Stimulated activated CD4-positive, alpha-beta T cell treated with anti-CD3 and anti-CD28 coated beads, Interleukin-4, amount 100 ng/mL, for 24 hours (primary cell): Measurements from ENCODE around the gene RABGAP1L.
"Not testable (repeated sequence)": the region's sequence is repeated elsewhere in the genome, so short reads cannot be mapped to it uniquely, and the experiment has no call there.

Experiments used
- DNase-seq: peaks from one replicate; pipeline ENCODE4 v3.0.0-alpha.2; 2020

RABGAP1L gene

DNA sequence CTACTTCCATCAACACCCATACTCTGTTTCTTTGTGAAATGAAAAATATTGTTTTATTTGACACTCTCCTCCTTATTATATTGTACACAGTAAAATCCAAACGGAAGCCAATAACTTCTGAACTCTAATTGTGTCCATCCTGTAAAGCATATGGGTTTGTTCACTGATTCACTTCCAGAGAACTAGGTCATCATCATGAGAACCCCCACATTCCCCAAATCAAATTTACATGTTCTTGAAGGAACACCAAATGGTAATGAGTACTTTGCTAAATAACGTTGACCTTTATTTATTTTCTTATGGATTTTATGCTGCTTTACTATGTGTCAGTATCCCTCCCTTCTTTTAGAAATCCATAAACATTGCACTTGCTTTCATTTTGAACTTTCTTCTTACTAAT, 627.0 kb downstream of the RABGAP1L start:
- DNase-seq, result no peak

DNA sequence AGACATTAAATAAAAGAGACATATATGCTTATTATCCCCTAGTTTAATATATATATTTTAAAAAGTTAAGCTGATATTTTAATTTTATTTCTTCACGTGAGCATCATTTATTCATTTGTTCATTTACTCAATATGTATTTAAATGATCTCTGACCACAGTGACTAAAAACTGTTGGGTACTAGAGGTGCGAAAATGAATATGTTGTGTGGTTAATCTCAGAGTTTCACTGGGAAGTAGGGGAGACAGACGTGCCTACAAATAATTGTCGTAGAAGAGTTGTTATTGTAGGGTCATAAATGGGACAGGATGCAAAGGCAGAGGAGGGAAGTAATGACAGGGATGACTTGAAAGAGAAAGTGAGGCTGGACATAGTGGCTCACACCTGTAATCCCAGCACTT, 627.4 kb downstream of the RABGAP1L start:
- no peak for DNase-seq

DNA sequence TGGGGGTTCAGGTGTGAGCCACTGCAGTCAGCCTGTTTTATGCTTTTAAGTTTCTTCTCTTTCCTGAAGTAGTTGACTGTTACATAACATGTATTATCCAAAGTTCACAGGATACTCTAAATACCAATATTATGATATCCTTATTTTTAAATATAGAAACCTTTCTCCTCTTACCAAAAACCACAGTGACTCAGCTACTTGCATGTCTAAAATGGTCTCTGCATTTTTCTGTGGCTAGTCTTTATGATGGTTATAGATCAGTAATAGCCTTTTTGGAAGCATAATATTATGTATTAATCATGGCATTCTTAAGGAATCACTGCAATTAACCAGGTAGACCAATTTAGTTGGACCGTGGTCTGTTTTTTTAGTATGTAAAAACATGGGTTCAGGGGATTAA, 629.7 kb downstream of the RABGAP1L start:
- DNase-seq, result no peak

DNA sequence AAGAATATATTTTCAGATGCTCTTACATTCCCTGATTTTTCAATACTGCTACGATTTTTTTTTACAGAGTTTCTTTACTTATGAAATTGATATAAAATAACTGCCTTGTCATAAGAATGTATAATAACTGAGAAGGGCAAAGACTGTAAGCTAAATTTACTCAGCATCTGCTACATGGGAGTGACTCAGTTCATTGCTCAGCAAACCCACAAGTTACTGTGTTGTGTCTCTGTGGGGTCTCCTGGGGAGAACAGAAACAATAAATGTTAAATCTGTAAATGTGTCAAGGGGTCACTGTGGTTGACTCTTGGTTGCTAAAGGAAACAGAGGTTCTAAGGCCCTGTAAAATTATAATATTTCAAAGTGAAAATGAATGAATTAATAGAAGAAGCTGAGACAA, 630.1 kb downstream of the RABGAP1L start:
- DNase-seq, result no peak

DNA sequence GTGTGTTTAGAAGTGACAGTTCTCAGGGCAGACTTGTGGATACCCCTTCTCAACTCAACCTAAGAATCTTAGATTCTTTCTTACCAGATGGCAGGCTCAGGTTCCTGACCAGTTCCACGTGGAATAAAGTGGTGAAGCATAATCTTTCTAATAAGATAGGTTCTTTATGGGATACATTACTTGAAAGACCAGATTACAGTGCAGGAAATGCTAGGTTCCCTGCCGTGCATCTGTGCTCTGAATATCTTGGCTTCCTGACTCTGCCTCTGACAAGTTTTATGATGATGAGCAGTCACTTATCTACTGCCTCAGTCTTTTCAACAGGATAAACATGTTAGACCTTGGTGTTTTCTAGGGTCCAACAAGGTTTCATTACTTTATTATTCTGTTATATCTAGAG, 632.5 kb downstream of the RABGAP1L start:
- no peak for DNase-seq

DNA sequence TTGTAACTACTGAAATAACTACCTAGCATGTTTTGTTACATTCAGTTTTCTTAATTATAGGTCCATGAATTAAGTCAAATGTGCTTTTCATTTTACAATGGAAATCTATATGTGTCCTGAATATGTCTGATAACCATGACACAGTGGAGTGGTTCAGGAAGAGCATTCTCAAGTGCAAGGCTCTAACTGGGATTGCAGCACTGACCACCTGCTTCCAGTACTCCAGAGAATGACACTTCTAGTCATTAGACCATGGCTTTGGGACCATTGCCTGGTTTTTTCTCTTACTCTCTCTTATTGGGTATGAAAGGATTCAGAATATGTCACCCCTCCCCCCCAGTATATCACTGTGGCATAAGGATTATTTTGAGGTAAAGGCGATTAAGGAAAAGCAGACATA, 635.5 kb downstream of the RABGAP1L start:
- no peak for DNase-seq

DNA sequence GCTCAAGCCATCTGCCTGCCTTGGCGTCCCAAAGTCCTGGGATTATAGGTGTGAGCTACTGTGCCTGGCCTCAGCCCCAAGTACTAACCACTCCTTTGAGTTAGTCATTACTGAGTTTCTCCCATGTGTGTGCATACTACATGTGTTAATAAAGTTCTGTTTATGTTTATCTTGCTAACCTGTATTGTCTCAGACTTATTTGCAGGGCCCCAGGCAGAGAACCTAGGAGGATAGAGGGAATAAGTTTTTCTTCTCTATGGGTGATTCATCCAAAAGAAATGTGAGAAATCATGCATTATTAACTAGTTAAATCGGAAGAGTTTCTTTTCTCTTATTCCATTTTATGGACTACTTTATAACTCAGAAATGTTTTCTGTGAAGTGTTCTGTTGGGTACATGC, 636.5 kb downstream of the RABGAP1L start:
- no peak for DNase-seq

DNA sequence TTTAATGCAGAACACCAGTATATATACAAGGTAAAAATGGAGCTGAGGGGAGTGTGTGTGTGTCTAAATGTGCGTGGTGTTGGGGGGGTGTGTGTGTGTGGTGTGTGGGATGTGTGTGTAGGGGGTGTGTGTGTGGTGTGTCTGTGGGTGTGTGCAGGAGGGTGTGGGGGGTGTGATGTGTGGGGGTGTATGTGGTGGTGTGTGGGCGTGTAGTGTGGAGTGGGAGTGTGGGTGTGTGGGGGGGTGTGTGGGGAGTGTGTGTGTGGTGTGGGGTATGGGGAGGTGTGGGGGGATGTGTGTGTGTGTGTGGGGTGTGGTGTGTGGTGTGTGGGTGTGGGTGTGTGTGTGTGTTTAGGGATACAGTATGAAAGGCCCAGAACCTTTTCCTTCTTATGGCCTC, 638.1 kb downstream of the RABGAP1L start:
- DNase-seq, result peak; percentile 3

DNA sequence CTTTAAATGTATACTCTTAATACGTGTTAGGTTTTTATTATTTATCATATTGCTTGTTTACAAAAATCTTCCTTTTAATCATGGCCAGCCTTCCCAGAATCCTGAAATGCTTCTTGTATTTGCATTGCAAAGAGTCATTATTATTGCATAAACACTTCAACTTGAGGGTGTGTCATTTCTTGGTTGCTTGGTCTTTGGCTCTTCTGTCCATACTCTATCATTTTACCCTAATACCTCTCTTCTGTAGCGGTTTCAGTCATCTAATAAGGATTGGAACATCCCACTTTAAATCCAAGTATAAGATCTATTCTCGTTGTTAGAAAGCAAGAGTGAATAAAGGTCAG, 639.8 kb downstream of the RABGAP1L start:
- DNase-seq, result no peak

DNA sequence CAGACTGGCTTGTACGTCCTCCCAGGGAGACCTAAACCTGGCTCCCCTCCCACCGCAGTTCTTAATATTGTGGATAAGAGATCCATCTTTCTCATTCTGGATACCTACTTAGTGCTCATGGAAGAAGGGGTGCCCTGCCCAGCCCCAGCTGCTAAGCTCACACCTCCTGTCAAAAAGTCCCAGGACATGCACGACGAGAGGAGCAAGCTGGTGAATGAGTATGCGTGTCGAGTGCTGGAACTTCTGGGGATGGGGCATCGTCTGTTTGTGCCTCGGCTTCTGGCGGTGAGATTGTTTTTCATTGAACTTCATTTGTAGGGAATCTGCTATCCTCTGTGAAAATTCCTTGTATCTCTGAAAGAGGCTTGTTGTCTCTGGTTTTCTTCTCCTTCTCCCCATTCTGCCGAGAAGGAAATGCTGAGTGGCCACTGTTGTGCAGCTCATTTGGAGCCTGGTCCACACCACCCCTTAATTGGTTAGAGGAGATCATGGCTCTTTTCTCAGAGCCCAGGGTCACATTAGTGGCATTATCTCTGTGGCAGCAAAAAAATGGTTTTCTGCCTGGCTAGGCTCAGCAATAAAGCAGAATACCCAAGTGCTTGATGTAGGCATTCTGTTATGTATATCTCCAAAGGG, 641.0 kb downstream of the RABGAP1L start:
- DNase-seq, result peak; percentile 7

DNA sequence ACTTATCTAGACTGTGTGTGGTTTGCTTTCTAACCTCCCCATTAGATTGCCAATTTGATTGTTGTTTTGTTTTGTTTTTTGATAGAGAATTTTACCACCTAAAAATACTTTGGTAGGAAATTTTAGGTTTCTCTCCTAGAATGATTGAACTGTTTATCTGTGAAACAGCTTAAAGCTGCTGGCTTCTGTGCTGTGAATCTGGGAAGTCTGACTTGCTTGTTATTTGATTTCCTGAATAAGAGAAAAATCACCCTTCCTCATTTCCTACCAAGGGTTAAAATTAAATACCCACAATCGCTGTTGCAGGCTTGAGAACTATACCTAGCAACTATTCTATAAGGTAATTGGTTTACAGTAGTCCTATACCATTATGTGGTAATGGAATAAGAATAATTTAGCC, 641.6 kb downstream of the RABGAP1L start:
- DNase-seq, result no peak

DNA sequence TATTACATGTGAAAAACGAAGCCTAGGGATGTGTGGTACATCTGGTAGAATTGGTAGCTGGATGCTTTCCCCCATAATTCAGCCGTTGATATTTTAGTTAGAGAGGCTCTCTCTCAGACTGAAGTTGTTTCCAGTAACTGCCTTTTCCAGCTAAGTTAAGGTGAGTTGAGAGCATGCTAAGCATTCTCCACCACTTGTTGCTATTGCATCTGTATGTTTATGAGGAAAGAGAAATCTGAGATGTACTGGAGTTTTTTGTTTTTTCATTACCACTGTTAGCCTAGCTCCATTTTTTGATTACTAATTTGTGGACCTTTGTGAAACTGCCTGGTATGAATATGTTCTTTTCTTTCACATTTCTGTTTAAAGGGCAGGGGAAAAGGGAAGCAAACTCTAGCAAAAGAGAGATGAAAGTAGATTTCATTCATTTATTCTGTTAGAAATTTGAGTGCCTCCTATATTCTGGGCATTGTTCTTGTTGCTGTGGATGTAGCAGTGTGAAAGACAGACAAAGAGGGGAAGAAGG, 650.5 kb downstream of the RABGAP1L start:
- no peak for DNase-seq

DNA sequence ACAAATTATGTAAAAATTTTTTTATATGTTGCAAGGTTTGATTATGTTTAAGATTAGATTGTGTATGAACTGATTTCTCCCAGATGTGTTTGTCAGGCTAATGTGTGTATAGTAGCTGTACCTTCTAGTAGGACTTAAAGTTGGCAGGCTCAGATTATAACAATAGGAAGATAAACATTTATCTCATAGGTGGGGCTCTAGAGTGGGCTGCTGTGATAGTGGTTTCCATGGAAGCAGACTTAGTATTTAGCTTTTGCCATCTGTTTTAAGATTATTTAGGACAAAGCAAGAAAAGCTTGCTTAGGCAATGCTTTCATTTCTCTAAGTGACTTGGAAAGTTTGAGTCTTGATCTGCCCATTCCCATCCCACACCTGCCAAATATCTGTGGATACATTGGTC, 652.7 kb downstream of the RABGAP1L start:
- no peak for DNase-seq

DNA sequence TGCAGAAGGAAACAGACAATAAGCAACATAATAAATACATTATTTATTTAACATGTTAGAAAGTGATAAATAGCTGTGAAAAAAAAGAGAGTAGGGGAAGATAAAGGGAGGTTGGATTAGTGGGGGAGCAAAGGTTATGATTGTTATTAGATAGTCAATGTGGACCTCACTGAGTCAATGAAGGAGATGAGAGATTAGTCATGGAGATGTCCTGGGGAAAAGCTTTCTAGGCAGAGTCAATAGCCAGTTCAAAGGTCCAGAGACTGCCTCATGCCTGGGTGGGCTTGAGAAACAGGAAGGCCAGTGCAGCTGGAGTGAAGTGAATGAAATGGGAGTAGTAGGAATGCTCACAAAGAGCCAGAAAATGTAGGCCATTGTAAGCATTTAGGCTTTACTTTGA, 653.3 kb downstream of the RABGAP1L start:
- DNase-seq, result no peak

DNA sequence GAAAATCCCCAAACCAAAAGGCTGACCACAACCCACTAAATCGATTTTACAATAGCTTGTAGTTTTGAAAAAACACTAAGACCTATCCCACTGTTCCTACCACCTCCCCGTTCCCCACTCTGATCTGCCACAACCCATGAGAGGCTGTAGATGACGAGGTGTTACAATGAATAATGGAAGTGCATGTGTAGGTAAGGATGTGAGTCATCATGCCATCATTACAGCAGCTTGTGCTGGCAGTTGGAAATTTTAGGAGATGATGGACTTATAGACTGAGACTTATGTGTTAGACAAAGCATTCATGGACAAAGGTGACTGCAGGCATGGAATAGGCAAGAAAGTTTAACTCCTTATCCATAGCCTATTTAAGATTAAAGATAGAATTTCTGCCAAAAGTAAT, 655.7 kb downstream of the RABGAP1L start:
- peak; percentile 14 for DNase-seq

DNA sequence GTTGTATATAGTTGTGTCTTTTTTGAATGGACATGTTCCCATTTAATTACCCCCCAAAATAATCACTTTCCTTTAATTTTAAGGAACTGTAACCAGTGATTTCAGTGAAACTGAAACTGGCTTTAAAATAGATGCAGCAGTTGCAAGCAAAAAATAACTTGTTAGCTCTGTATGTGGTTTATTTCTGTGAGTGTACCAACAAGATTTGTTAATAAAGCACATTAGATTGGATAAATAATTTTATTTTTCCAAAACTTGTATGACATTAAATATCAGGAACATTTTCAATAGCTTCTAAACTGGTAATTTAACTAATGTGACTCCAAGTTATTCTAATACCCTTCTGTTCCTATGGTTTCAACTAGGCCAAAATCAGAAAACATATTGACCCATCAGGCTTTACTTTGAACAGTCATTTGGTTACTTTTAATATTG, 656.2 kb downstream of the RABGAP1L start:
- DNase-seq, result no peak

DNA sequence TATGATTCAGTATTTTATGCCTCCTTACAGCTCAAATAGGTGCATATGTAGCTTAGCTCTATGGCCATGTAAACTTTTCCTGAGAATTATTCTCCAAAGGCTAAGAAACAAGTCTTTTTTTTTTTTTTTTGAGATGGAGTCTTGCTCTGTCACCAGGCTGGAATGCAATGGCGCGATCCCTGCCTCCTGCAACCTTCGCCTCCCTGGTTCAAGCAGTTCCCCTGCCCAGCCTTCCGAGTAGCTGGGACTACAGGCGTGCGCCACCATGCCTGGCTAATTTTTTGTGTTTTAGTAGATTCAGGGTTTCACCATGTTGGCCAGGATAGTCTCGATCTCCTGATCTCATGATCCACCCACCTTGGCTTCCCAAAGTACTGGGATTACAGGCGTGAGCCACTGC, 657.3 kb downstream of the RABGAP1L start:
- not testable (repeated sequence) for DNase-seq

DNA sequence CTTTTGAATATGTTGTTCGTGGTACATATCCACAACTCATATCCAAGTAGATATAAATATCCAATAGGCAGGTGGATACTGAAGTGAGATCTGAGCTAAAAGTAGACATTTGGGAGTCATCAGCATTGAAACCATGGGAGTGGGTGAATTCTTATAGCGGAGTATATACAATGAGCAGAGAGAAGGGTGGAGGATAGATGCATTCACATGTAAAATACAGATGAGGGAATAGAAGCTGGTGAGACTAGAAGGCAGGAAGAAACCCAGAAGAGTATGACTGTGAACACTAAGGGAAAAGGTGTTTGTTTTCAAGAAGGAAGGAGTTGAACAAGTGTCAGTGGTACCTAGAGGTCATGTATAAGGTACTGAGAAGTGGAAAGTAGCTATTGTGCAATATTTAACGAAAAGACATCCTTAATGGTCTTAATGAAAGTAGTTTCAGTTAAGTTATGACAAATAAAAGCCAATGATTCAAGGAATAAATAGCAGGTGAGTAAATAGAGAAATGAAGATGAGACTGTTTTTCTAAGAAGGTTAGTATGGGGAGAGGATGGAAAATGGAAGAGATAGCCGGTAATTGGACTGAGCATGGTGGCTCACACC, 658.8 kb downstream of the RABGAP1L start:
- no peak for DNase-seq

DNA sequence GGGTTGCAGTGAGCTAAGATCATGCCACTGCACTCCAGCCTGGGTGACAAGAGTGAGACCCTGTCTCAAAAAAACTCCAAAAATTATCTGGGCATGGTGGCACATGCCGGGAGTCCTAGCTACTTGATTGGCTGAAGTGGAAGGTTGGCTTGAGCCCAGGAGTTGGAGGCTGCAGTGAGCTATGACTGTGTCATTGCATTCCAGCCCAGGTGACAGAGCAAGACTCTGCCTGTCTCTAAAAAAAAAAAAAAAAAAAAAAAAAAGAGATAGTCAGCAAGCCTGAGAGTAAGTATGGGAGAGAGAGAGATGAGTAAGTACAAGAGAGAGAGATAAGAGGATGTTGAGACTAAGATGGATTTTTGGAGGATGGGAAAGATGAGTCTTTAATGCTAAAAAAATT, 659.6 kb downstream of the RABGAP1L start:
- DNase-seq, result no peak

DNA sequence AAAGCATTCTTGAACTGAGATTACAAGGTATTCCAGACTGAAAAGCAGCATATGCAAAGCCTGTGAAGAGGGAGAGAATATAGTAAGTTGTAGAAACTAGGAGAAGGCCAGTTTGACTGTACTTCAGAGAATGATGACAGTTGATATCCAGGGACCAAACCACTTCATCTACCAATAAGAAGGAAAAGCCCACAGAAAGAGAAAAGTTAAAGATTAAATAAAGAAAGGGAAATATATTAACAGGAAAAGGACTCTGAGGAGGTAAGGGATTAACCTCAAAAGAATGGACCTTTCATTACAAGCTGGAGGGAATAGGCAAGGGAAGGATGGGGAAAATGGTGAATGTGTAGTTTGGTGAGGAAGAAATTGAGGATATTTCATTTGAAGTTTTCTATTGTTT, 660.3 kb downstream of the RABGAP1L start:
- DNase-seq, result no peak

DNA sequence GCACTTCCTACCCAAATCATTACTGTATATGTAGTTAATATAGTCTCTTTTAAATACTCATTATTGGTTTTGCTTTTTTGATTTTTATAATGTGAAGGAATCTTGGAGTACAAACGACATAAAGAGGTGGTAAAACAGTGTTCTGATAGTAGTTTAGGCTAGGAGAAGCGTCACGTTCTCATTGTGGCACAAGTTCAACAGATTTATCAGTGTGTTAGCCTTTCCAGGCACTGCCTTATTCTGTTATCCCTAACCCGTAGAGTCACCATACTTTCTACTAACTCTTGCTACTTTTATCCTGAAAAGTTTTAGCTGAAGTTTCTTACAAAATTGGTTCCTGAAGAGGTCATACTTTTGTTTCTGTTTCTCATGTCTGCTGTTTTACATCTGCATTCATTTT, 665.8 kb downstream of the RABGAP1L start:
- no peak for DNase-seq

DNA sequence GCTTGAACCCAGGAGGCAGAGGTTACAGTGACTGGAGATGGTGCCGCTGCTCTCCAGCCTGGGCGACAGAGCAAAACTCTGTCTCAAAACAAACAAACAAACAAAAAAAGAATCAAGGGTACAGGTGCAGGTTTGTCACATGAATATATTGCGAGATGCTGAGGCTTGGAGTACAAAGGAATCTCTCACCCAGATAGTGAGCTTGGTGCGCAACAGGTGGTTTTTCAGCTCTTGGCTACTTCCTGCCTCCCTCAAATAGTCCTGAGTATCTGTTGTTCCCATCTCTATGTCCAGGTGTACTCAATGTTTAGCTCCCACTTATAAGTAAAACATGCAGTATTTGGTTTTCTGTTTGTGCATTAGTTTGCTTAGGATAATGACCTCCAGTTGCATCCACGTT, 666.5 kb downstream of the RABGAP1L start:
- DNase-seq, result no peak

DNA sequence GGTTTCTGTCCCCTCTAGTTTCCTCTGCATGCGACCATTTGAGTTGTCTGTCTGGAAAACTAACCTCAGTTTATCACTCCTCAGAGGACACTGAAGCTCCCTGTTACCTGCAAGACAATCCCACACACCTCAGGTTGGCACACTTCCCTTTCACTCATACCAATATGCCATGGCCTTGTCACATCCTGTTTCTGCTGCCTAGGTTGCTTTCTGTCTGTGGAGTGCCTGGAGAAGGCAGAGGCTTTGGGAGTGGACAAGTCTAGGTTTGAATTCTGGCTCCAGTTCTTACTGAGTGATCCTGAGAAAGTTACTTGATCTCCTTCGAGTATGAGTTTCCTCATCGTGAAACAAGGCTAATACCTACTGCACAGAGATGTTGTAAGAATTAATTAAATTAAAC, 668.9 kb downstream of the RABGAP1L start:
- DNase-seq, result no peak

DNA sequence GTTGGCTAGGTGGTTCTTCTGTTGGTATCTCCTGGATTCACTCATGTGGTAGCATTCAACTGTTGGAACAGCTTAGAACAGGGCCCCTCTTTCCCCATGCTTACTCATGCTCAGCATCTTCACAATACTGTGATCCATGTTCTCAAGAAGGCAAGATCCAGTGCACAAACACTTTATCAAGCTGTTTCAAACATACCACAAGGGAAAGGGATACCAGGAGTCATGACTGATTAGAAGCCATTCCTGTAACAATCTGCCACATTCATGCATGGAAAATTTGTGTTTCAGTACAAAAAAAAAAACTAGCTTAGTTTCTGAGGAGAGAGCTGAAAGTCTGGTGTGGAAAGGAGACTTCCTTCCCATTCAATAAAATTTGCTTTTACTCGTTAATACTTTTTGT, 670.7 kb downstream of the RABGAP1L start:
- DNase-seq, result no peak

DNA sequence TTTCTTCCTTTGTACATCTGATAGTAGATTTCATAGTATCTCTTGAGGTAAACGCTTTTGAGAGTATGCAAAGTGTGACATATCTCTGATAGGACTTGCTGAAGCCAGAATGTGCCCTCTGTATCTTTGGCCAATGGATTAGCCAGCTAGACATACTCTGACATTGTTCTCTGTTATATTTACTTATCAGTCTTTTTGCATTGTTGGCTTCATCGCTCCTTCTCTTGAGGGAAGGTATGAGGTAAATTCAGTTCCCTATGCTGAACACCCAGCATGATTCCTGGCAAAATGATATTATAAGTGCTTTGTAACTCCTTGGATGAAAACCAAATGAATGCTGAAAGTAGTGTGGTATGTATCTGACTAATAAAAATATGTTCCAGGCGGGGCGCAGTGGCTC, 677.2 kb downstream of the RABGAP1L start:
- DNase-seq, result no peak
